GM19240 (cell line): ENCODE results near the gene PLXNC1.

ENCODE experiments used
- DNase-seq: peaks from one replicate; pipeline ENCODE4 v3.0.0; 2011; ENCODE audit warnings: low spot score; ENCODE audit not compliant: insufficient read length

Gene PLXNC1

DNA sequence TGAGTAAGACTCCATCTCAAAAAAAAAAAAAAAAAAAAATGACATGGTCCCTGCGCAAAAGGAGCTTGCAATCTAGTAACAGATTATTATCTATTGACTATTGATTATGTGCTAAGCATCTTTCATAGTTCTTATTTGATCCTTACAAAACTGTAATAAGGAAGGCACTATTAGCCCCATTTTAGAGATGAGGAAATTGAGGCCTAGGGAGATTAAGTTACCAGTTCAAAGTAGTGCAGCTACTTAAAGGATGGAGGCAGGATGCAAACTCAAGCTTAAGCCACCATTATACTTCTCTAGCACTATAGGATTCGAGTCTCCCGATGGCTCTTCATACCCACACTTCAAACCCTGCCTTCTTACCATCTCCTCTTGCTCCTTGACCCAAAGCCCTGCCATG lies 31.3 kb downstream of the PLXNC1 start:
- no peak for DNase-seq

DNA sequence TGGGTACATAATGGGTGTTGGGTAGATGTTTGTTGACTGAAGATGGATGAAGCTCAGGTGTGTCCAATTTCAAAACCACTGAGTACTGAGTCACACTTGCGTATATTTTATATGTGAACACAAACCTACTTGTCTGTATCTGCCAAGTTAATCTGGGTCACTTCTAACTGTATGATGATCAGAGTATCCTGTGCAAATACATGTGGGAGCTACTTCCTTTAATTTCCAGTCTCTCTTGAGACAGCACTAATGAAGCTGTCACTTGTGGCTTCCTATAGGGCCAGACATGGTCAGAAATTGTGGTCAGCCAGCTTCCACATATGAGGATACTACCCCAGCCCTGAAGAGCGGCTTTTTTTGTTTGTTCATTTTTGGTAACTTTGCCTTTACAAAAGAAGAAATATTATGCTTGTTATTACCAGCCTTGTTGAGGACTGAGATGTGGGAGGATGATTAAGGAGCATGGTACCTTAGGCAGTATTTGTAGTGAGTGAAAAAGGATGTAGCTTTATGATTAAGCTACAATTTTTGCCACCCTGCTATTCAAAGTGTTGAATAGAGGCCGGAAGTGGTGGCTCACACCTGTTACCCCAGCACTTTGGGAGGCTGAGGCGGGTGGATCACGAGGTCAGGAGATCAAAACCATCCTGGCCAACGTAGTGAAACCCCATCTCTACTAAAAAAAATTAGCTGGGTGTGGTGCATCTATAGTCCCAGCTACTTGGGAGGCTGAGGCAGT lies 32.4 kb downstream of the PLXNC1 start:
- no peak for DNase-seq

DNA sequence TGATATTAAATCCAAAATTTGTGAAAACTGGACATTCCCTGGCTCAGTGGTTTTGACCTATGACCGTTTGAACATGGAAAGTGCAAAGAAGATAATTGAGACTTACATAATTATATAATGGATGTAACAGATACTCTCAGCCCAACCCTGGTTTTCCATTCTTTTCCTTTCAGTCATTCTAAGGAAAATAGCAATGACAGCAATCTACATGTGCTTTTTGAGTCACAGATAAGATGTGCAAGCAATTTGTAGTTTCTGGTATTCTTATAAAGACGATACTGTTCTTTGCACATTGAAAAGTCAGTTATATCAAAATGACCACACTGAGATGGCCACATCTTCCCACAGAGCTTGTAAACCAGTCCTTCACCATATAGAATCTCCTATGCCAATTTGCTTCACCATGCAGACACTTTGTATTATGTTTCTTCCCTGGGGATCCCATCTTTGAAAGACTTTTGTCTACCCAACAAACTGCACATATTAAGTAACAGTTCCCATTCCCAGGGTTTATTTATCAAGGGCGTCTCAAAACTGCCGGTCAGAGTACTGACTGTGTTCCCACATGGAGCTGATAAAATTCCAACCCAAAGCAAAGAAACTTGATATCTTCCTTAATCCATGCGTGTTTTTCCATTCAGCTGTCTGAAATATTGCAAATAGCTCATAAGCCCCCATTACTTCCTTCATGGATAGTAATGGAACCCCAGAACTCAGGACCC lies 34.8 kb downstream of the PLXNC1 start:
- no peak for DNase-seq

DNA sequence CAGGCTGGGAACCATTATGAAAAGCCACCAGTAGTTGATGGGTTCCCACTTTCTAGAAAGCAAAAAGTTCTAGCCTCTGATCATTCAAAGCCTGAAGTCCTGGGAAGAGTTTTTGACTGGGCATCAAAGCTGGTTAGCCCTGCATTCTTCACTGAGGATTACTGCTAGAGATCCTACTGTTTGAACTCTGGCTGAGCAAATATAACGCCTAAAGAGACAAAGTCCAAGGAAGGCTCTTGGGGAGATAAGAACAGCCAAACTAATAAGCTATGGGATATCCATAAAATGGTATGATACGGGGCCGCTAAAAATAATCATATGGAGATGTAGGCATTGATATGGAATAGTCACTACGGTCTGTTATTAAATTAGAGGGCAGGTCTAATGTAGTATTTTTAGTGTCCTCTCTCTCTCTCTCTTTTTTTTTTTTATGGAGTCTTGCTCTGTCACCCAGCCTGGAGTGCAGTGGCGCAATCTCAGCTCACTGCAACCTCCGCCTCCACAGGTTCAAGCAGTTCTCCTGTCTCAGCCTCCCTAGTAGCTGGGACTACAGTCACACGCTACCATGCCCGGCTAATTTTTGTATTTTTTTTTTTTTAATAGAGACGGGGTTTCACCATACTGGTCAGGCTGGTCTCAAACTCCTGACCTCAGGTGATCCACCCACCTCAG lies 35.5 kb downstream of the PLXNC1 start:
- DNase-seq = no peak

DNA sequence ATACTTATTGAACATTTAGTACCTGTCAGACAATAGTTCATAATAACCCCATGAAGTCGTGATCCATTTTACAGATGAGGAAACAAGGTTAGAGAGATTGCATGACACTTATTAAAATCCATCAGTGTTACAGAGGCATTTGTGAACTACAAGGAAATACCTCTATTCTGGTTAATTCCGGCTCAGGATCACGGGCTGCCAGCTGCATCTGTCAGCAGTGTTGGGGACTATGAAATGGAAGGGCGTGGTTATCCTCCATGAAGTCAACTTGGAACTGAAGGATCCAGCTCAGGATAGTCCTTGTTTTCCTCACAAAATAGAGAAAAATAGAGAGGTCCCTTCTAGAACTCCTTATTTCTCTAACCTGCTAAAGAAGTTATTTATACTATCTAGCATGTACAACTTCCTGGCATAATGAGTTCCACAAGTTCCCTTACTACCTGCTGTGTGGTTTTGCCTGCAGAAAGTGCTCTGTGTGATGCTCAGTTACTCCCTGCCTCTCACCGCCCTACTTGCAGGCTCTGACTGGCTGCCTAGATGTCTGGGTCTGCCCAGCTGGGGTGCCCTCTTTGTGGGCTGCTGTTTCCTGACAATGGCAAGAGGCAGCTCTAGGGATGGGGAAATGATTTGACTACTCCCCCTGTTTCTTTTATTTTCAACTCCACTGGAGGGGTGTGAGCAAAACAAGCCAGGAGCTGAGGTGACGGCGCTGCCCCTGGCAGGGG lies 36.8 kb downstream of the PLXNC1 start:
- no peak for DNase-seq

DNA sequence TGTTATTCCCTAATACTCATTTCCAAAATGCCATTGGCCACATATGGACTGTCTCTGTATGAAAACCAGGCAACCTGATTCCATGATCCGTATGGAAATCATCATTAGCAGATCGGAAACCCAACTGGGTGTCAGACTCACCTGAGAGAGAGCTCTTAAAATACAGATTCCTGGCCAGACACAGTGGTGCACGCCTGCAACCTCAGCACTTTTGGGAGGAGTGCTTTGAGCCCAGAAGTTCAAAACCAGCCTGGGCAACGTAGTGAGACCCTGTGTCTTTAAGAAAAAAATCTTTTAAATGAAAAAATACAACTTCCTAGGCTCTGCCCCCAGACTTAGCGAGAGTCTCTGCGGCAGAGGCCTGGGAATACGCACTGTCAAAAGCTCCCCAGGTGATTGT lies 37.4 kb downstream of the PLXNC1 start:
- DNase-seq = no peak

DNA sequence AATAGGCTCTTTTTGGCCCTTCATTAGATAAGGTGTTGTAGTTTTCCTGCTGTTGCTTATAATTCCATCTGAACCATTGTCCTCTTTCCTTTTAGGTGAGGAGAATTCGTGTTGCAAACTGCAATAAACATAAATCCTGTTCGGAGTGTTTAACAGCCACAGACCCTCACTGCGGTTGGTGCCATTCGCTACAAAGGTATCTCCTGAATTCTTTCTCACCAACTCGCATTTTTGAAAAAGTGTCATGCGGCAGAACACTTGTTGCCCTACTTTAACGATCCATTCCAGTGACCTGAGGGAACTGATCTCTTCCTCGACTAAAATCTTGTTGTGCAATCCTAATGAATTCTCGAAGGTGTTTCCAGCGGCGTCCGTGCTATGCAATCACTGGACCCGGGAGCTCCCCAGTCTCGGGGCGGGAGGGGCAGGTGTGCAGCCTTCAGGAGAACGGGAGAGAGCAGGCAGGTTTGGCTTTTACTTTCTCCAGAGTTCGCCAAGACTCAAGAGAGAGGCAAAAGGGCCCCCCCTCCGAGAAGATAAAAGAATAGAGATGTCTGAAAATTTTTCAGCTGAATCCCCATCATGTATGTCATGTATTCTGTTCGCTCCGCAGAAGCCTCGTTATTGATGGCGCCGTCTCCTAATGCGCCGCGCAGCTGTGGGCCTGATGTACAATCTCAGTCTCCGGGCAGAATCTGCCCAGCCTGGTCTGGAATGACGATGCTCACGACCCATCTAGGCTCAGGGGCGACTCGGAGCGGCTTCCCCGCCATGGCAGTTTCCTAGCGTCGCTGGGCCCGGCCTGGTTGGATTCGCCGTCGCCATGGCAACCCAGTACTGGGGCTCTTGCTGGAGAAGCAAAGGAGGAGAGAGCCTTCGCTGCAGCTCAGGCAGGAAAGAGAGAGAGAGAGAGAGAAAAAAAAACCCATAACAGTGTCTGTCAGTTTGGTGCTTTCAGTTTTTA lies 38.2 kb downstream of the PLXNC1 start:
- no peak for DNase-seq

DNA sequence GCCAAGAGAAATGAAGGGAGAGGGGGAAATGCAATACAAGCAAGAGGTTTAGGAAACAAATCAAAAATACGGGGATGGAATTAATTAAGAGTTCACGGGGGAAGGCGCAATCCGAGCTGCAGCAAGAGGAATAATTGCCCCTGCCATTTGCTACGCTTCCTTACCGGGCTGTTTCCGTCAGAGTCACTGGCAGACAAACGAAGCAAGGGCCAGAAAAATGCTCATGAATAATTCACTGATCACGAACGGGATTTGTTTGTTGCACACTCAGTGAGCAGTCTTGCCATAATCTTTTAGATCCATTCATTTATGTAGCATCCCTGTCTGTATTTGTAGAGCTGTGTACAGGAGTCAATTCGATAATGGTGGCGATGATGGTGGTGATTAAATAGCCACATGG lies 39.0 kb downstream of the PLXNC1 start:
- DNase-seq = no peak

DNA sequence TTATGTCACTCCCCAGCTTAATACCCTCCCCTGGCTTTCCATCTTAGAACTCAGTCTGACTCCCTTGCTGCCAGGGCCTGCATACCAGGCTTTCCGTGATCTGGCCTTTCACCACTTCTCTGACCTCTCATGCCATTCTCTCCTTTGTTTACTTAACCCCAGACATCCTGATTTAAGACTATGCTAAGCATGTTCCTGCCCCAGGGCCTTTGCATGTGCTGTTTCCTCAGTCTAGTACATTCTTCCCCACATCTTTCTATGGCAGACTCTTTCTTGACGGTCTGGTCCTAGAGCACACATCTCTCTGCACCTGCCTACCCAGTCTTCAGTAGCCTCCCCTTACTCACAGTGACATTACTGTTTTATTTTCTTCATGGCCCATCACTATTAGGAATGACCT lies 42.2 kb downstream of the PLXNC1 start:
- DNase-seq = no peak

DNA sequence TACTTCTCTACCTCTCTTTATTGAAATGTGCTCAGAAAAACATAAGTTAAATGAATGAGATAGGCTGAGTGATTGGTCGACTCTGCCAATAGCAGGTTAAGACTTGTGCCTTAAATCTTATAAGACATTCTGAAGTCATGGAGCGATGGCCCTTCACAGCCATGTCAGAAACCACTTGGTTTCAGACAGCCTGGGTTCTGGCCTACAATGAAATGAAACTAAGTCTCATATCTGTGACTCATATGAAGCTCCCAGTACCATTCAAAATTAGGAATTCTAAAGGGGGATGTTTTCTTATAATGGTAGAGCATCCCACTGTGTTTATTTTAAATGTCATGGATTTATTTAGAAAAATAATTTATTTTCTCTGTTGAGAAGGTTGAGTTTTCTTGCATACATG lies 42.6 kb downstream of the PLXNC1 start:
- DNase-seq = no peak

DNA sequence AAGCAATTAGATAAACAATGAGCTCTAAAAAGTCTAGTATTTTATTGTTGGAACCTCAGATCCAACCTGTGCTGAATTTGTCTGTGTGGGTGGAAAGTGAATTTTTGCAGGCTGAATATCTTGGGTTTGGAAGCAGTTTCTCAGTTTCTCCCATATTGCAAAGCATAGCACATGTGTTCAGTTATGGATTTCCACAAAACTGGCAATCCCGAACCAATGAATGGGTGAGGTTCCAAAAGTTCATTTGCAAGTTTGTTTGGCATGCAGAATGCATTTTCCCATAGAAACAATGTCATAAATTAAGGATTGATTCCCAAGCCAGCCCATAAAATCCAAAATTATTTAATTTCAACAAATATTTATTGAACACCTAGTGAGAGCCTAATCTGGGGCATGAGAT lies 43.4 kb downstream of the PLXNC1 start:
- DNase-seq = no peak

DNA sequence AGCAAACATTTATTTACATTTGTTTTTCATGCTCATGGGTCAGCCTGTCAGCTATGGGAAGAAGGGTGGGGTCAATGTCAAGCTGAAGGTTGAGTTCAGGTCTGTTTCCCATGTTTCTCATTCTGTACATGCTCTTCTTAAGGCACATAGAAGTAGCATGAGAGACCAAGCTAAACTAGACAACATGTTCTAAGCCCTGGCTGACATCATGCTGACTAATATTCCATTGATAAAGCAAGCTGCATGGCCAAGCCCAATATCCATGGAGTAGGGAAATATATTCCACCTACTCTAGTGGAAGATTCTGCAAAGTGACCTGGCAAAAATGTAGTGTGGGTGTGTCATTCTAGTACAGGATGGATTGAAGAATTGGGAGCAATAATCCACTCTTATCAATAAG lies 44.1 kb downstream of the PLXNC1 start:
- DNase-seq = no peak

DNA sequence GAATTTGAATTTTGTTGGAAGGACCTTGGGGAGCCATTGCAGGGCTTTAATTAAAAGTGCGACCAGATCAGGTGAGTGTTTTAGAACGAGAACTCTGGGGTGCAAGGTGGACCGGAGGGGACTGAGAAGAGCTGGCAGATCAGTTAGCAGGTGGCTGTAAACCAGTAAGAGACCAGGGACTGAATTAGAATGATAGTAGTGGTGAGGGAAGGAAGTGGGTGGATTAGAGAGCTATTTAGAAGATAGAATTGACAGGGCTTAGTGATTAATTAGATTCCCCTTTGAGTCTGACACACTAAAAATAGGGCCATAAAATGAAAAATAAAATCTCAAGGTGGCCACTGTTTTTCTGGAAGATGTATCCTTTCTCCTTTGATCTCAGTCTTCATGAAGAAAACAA lies 44.8 kb downstream of the PLXNC1 start:
- no peak for DNase-seq

DNA sequence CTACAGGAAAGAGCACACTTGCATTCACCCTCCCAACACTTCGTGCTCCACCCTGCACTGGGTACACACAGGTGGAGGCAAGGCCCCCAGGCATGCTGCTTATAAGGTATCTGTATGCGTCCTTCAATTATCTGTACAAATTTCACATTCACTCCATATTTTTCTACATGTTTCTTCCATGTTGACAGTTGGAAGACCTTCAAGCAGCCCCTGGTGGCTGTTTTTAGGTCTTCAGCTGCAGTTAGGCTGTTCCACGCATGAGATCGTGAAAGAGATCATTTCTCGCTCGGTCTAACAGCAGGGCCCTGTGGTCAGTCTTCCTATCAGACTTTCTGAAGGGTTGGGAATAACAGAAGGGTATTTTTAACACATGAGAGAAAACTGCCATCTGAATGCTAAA lies 47.1 kb downstream of the PLXNC1 start:
- no peak for DNase-seq

DNA sequence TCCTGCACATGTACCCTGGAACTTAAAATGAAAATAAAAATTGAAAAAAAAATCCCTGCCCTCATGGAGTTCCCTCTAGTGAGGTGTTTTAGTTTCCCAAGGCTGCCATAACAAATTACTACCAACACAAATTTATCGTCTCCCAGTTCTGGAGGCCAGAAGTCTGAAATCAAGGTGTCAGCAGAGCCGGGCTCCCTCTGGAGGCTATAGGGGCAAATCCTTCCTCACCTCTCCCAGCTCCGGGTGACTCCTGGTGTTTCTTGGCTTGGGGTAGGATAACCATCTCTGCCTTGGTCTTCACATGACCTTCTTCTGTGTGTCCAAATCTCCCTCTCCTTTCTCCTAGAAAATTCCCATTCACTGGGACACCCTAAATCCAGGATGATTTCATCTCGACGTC lies 50.1 kb downstream of the PLXNC1 start:
- no peak for DNase-seq

DNA sequence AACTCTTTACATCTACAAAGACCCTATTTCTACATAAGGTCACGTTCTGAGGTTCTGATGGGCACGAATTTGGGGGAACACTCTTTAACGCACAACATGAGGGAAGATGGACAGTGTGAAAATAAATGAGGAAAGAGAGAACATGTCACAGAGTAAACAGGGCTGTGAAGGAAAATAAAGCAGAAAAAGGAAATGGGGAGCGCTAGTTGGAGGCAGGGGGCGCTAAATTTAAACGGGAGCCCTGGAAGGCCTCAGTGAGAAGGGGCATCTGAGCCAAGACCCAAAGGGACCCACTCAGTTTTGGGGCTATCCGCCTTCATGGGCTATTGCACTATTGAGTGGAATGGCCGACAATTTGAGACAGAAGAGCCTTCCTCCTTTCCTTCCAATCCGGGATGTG lies 50.5 kb downstream of the PLXNC1 start:
- DNase-seq = no peak

DNA sequence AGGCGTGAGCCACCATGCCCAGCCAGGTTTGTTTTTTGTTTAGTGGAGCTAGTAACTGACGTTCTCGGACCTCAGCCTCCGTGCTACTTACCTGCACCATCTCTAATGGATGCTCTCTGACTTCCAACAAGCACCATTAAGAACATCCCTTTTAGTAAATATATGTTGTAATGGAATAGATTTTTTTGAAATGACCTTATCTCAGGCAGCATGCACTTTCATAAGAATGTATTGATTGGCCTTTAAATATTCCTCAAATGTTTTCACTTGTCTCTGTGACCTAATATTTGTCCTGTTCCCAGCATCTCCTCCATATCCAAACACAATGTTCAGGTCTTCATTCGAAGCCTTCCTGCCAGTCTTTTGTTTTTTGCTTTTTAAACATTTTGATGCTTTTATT lies 51.7 kb downstream of the PLXNC1 start:
- DNase-seq = no peak

DNA sequence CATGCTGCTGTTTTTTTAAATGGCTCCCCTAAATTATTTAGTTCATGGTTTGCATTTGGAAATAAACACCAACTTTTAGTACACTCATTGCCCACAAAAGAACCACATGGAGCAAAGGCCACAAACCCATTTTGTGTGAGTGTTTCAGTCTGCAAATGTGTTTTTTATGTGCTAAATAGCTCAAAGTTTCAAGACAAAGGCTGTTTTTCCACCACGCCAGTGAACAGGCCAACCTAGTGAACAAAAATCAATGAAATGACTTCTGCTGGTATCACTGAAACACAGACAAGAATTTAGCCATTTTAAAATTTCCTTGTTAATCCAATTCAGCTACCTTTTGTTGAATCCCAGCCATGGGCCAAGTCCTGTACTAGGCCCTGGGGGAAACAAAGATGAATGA lies 52.3 kb downstream of the PLXNC1 start:
- DNase-seq = no peak

DNA sequence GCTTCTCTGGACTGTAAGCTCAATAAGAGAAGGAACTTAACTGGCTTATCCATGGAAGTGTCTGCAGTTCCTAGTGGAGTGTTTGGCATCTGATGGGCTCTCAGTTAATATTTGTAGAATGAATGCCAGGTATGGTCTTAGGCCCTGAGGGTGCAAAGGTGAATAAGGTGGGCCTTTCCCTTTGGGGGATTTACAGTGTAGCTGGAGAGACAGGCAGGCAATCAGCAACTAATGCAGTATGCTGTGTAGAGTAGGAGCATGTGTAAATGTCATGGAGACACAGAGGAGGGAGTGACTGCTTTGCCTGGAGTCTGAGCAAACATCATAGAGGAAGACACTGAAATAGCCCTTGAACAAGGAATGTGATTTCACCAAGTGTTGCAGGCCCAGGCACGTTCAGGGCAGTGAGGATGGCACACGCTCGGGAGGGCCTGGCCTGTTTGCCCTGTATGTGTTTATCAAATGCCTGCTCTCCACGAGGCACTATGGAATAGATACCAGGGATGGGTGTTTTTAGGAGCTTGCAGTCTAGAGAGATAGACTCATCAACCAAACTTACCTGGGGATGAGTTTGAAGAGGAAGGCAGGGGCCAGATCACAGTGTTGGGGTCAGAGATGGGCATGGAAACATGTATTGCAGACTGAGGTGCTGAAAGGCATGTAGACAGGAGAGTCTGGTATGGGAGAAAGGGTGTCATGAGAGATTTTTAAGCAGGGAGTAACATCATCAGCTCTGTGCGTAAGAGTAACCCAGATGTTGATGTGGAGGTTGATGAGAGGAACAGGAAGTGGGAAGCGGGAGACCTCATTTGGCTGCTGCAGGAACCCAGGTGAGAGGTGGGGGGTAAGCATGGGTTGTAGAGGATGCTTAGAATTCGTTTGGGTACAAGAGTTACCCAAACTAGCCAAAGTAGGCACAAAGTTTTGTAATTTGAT lies 54.1 kb downstream of the PLXNC1 start:
- no peak for DNase-seq

DNA sequence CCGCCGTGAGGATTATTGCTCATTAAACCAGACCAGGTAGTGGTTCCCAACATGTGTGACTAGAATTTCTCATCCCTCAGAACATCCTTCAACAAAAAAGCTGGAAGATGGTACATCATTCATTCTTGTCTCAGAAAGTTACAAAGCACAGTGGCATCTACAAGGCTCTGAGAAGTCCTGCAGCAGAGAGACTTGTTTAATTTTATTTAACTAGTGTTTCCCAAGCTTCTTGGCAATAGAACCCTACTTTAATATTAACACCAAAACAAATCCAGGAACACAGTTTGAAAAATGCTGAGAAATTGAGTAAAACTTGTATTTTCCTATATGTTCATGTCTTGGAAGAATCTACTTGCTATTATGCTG lies 54.8 kb downstream of the PLXNC1 start:
- no peak for DNase-seq
